ENCODE results near the gene FAM89B.

The FAM89B gene

GRCh38 chr11:65539744-65540289 lies 32.5 kb upstream of the FAM89B start:
- DNase-seq, result no peak

- peak; percentile 22 for DNase-seq
Measured at GRCh38 chr11:65540290-65541092, 31.8 kb upstream of the FAM89B start.

DNA sequence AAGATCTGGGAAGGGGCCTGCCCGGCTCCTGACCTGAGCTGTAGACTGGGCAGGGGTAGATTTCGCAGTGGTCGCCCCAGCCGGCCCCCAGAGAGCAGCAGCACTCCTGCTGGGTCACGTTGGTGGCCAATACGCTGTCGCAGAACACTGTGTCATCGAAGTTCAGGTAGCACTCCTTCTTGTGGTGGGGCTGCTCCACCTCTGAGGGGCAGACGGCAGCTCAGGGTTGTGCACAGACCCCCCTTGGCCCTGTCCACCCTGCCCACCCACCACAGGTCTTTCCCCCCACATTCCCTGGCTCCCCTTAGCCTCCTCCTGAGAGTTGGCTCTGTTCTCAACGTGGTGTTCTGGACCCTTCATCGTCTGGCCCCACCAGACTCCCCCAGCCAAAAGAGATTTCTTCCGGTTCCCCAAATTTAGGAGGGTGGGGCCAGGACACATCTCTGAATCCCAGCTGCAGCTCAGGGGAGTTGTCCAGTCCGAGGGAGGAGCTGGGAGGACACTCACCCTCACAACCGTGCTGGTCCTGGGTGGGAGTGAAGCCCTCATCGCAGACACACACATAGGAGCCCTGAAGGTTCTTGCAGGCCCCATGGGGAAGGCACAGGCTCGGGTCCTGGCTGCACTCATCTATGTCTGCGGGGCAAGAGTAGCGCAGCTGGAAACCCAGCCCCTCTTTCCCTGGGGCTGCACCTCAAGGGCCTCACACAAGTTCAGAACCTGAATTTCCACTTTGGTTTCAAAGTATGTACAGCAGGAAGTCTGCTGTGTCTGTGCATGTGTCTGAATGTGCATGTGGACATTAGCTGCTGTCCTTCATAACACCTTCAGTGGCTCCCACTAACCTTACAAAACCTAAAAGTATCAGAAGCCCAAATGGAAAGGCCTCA lies 31.0 kb upstream of the FAM89B start:
- DNase-seq, result no peak

GRCh38 chr11:65542738-65543390 lies 29.5 kb upstream of the FAM89B start:
- no peak for DNase-seq

DNA sequence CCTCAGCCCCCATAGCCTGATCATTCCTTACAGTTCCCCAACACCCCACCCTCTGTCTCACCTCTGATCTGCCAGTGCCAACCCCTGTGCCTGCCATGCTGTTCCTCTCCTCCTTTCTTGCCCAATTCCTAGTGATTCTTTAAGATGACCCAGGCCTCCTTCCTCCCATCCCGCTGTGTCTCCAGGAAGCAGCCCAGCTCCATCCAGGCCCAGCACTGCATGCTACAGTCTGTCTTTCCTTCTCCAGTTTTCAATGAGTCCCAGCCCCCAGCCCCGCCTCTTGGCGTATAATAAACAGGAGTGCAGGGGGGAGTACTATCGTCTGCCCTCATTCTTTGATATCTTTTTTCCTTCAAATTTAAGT lies 26.5 kb upstream of the FAM89B start:
- DNase-seq, result no peak

DNA sequence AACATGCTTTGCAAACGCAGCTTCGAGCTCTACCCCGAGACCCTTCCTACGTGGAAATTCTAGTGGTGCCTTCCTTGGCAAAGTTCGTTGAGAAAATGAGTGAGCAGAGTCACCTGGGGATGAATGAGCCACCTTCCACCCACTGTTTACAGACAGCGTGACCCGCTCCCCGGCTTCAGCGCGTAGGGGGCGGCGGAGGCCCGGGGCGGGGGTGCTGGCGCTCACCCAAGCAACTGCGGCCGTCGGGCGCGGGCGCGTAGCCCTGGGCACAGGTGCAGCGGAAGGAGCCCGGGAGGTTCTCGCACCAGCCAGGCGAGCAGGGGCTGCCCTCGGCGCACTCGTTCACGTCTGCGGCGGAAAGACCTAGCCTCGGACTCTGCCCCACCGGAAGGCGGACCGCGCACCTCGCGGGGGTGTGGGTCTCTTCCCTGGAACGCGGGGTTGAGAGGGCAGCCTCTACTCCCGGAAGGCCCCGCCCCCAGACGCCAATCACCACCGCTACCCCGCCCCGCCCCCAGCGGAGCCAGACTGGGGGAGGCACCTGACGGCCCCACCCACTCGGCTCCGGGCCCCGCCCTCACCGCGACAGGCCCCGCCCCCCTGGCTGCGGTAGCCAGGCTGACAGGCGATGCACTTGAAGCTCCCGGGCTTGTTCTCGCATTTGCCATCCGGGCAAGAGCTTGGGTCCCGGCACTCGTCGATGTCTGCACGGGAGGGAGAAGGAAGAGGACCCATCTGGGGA lies 25.9 kb upstream of the FAM89B start:
- DNase-seq, result no peak

GRCh38 chr11:65547446-65548125 lies 24.8 kb upstream of the FAM89B start:
- no peak for DNase-seq

- no peak for DNase-seq
Measured at GRCh38 chr11:65548395-65548794, 23.9 kb upstream of the FAM89B start.

DNA sequence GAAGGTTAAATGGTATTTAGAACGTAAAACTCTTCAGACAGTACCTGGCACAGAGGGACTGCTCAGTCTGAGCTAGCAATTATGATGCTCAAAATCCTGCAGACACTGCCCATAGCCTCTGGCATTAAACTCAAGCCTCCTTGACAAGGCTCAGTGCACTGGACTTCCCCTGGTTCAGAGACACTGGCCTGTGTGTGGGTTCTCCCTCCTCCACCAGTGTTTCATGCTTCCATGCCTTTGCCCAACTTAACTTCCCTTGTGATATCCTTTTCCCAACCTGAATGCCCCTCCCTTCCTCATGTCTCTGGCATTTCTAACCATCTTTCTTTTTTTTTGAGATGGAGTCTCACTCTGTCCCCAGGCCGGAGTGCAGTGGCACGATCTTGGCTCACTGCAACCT lies 23.2 kb upstream of the FAM89B start:
- no peak for DNase-seq

DNA sequence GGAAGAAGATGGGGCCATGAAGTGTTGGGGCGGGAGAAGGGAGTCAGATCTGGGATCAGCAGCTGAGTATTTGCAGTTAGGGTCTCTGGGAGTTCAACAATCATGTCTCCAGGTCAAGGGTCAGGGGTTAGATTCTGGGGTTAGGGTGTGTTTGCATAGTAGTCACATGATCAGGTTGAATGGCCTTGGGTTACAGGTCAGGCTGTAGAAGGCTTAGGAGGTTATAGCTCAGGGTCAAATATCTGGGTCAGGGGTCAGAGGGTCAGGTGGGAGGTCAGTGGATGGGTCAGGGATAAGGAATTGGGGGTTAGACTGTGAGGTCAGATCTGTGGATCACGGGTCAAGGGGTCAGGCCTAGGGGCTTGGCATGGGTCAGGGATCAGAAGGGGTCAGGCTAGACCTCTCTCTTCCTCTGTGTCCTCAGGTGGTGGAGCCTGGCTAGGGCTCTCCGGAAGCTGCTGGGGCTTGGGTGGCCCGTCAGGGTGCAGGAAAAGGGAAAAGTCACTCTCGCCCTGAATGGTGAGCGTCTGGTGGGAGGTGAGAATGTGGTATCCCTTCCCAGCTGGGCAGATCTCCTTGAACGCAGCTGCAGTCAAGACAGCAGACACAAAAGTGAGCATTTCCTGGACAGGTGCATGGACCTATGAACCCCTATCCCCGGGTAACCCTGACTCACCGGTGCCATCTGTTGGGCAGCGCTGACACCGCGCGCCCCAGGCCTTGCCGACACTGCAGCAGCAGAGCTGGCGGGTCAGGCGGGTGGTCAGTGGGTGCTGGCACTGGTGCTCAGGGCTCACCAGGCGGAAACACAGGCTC lies 20.6 kb upstream of the FAM89B start:
- DNase-seq, result no peak

DNA sequence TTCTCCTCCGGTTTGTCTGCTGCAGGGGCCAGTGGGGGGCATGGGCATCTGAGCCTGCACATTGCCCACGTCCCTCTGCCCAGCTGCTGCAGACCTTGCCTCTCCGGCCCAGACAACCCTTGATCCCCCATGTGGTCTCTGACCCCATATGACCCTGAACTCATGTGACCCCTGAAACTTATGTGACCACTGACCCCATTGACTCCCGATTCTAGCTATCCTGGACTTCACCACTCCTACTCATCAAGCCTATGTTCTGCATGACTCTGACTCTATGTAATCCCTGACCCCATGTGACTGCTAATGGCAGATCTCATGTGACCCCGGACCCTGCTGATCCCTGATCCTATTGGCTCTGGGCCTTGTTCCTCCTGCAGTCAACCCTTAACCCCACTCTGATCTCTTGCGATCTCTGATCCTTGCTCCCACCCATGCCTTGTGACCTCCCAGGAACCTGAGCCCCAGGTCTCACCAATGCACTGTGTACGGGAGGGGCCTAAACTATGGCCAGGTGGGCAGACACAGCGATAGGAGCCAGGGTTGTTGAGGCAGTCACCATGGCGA lies 19.9 kb upstream of the FAM89B start:
- DNase-seq, result no peak

DNA sequence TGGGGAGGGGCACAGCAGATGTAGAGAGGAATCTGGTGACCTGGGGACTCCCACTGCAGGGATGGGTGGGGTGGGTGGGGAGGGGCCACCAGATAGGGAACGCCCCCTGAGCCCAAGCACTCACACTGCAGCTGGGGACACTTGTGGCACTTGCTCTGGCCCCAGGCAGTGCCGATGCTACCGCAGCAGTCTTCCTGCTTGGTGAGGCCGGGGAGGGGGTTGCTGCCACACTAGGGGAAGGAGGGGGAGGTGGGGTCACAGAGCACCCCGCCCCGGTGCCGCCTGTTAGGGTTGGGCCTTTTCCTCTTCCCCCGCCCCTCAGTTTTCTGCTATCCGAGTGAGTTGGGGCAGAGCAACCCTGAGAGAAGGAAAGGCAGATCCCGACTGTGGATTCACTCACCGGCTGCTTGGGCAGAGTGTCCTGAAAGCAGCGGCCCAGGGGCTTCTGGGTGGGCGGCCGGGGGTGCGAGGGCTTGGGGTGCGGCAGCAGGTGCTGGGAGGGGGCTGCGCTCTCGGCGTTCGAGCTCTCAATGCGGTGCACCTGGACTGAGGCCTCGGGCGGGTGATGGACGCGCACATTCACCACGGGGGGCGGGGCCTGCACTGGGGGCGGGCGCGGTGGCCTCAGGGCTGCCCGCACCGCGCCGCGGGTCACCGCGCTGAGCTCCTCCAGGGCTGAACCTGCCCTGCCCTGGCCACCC lies 18.9 kb upstream of the FAM89B start:
- no peak for DNase-seq

GRCh38 chr11:65554057-65554818 lies 18.1 kb upstream of the FAM89B start:
- DNase-seq, result no peak

DNA sequence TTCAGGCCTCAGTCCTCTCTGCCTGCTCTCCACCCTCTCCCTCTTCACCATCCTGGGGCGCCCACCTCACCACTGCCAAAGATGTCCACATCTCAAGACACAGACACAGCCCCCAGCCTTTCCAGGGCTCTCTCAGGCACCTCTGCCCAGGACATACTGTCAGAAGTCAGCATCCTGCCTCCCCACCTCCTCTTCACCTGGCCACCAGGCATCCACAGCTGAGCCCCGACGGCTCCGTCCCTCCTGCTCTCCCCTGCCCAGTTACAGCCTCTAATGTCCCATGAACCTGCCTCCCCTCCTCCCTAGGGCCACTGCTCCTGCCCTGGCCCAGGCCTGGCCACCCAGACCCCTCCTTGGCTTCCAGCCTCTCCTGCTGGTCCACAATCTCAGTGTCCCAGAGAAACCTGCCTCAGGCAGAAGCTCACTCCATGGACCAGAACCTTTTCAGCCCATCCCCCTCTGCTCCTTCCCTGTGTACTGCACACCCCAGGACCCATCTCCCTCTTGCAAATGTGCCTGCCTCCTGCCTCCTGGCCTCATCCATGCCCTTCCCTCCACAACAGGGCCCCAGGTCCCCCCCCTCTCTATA lies 17.4 kb upstream of the FAM89B start:
- DNase-seq, result no peak

- DNase-seq, result no peak
Measured at GRCh38 chr11:65555693-65556231, 16.6 kb upstream of the FAM89B start.

- no peak for DNase-seq
Measured at GRCh38 chr11:65556470-65557279, 15.7 kb upstream of the FAM89B start.

- DNase-seq, result no peak
Measured at GRCh38 chr11:65557280-65558001, 14.9 kb upstream of the FAM89B start.
